ENCODE measurements around the gene PMS2. TPM values are rescaled to one million over a fixed set of nuclear protein-coding genes. Genes with fewer than 3 reads are reported as not detected.
"Not testable (repeated sequence)": the region's sequence is repeated elsewhere in the genome, so short reads cannot be mapped to it uniquely, and the experiment has no call there.

Gene PMS2
- total RNA-seq, 1 donor from 2014 or later = 16.3 TPM

GRCh38 chr7:5931905-5932644 lies 76.8 kb downstream of the PMS2 start:
- H3K9me3 Mint-ChIP-seq (ENCODE audit: unreplicated experiment); H3K36me3 Mint-ChIP-seq (ENCODE audit: low read depth, unreplicated experiment); DNase-seq (ENCODE audit: low spot score); H3K4me1 Mint-ChIP-seq (ENCODE audit: unreplicated experiment); H3K27ac Mint-ChIP-seq (ENCODE audit: unreplicated experiment); H3K4me3 Mint-ChIP-seq (ENCODE audit: unreplicated experiment); H3K27me3 Mint-ChIP-seq (ENCODE audit: unreplicated experiment): not testable (repeated sequence)

GRCh38 chr7:5931250-5931649 lies 77.6 kb downstream of the PMS2 start:
- H3K27me3 Mint-ChIP-seq (ENCODE audit: unreplicated experiment); DNase-seq (ENCODE audit: low spot score); H3K4me3 Mint-ChIP-seq (ENCODE audit: unreplicated experiment); H3K4me1 Mint-ChIP-seq (ENCODE audit: unreplicated experiment); H3K36me3 Mint-ChIP-seq (ENCODE audit: low read depth, unreplicated experiment); H3K27ac Mint-ChIP-seq (ENCODE audit: unreplicated experiment); H3K9me3 Mint-ChIP-seq (ENCODE audit: unreplicated experiment): not testable (repeated sequence)

GRCh38 chr7:5930290-5930689 lies 78.6 kb downstream of the PMS2 start:
- not testable (repeated sequence) for H3K4me3 Mint-ChIP-seq (ENCODE audit: unreplicated experiment); H3K27me3 Mint-ChIP-seq (ENCODE audit: unreplicated experiment); H3K27ac Mint-ChIP-seq (ENCODE audit: unreplicated experiment); H3K4me1 Mint-ChIP-seq (ENCODE audit: unreplicated experiment); H3K36me3 Mint-ChIP-seq (ENCODE audit: low read depth, unreplicated experiment); DNase-seq (ENCODE audit: low spot score); H3K9me3 Mint-ChIP-seq (ENCODE audit: unreplicated experiment)

- not testable (repeated sequence) for H3K27me3 Mint-ChIP-seq (ENCODE audit: unreplicated experiment); DNase-seq (ENCODE audit: low spot score); H3K36me3 Mint-ChIP-seq (ENCODE audit: low read depth, unreplicated experiment); H3K4me1 Mint-ChIP-seq (ENCODE audit: unreplicated experiment); H3K4me3 Mint-ChIP-seq (ENCODE audit: unreplicated experiment); H3K9me3 Mint-ChIP-seq (ENCODE audit: unreplicated experiment); H3K27ac Mint-ChIP-seq (ENCODE audit: unreplicated experiment)
Observed at GRCh38 chr7:5926263-5926870, 82.5 kb downstream of the PMS2 start.

- H3K9me3 Mint-ChIP-seq (ENCODE audit: unreplicated experiment); H3K4me1 Mint-ChIP-seq (ENCODE audit: unreplicated experiment); H3K27me3 Mint-ChIP-seq (ENCODE audit: unreplicated experiment); H3K27ac Mint-ChIP-seq (ENCODE audit: unreplicated experiment); DNase-seq (ENCODE audit: low spot score); H3K4me3 Mint-ChIP-seq (ENCODE audit: unreplicated experiment); H3K36me3 Mint-ChIP-seq (ENCODE audit: low read depth, unreplicated experiment): not testable (repeated sequence)
Observed at GRCh38 chr7:5924630-5925029, 84.2 kb downstream of the PMS2 start.

GRCh38 chr7:5924180-5924579 lies 84.7 kb downstream of the PMS2 start:
- not testable (repeated sequence) for H3K4me1 Mint-ChIP-seq (ENCODE audit: unreplicated experiment); H3K27ac Mint-ChIP-seq (ENCODE audit: unreplicated experiment); DNase-seq (ENCODE audit: low spot score); H3K9me3 Mint-ChIP-seq (ENCODE audit: unreplicated experiment); H3K27me3 Mint-ChIP-seq (ENCODE audit: unreplicated experiment); H3K4me3 Mint-ChIP-seq (ENCODE audit: unreplicated experiment); H3K36me3 Mint-ChIP-seq (ENCODE audit: low read depth, unreplicated experiment)

Other genes starting within 250 kb of the PMS2 start
- 40.8 TPM for gene RNF216, start 227.4 kb downstream of the PMS2 start, total RNA-seq (ENCODE audit: unreplicated experiment)
- gene OCM, start 128.3 kb downstream of the PMS2 start, total RNA-seq (ENCODE audit: unreplicated experiment) = not detected
- gene CCZ1, start 110.3 kb downstream of the PMS2 start, total RNA-seq (ENCODE audit: unreplicated experiment) = 62.1 TPM
- gene RSPH10B, start 38.4 kb downstream of the PMS2 start, total RNA-seq (ENCODE audit: unreplicated experiment) = 0.44 TPM
- gene AIMP2, start 223 bp upstream of the PMS2 start, total RNA-seq (ENCODE audit: unreplicated experiment) = 25.3 TPM
- gene ANKRD61, start 22.3 kb upstream of the PMS2 start, total RNA-seq (ENCODE audit: unreplicated experiment) = not detected
- gene EIF2AK1, start 50.1 kb upstream of the PMS2 start, total RNA-seq (ENCODE audit: unreplicated experiment) = 61.4 TPM
- gene USP42, start 95.9 kb upstream of the PMS2 start, total RNA-seq (ENCODE audit: unreplicated experiment) = 16.2 TPM